Stimulated activated CD4-positive, alpha-beta T cell treated with anti-CD3 and anti-CD28 coated beads, TNF-alpha, amount 100 ng/mL, for 48 hours (primary cell): Measurements from ENCODE around the gene NOTCH1.
A peak's percentile ranks its signal among the peaks of the same experiment; 100 is the strongest.

Experiments used
- DNase-seq, 3 donors: peaks; one replicate each; pipeline ENCODE4 v3.0.0-alpha.2; 2020; ENCODE audit warnings: low read depth in 3 of 3

The NOTCH1 gene

GRCh38 chr9:136517012-136517743 is 28.7 kb downstream of the NOTCH1 start:
- DNase-seq = no peak

- DNase-seq = no peak
Measured at GRCh38 chr9:136516191-136516654, 29.6 kb downstream of the NOTCH1 start.

- no peak for DNase-seq
Measured at GRCh38 chr9:136515276-136515675, 30.6 kb downstream of the NOTCH1 start.

GRCh38 chr9:136514022-136514714 is 31.7 kb downstream of the NOTCH1 start:
- DNase-seq = no peak

- DNase-seq = no peak
Measured at GRCh38 chr9:136513191-136513590, 32.7 kb downstream of the NOTCH1 start.

GRCh38 chr9:136512651-136513071 is 33.2 kb downstream of the NOTCH1 start:
- peak in 1 of 3 donors; percentile 27 for DNase-seq

GRCh38 chr9:136511670-136512592 is 33.9 kb downstream of the NOTCH1 start:
- DNase-seq = no peak

- no peak for DNase-seq
Measured at GRCh38 chr9:136511144-136511669, 34.6 kb downstream of the NOTCH1 start.

- DNase-seq = no peak
Measured at GRCh38 chr9:136510561-136510960, 35.3 kb downstream of the NOTCH1 start.

GRCh38 chr9:136509549-136509948 is 36.3 kb downstream of the NOTCH1 start:
- DNase-seq = no peak

- no peak for DNase-seq
Measured at GRCh38 chr9:136508729-136509500, 36.9 kb downstream of the NOTCH1 start.

GRCh38 chr9:136507992-136508375 is 37.9 kb downstream of the NOTCH1 start:
- no peak for DNase-seq

- DNase-seq = no peak
Measured at GRCh38 chr9:136507221-136507991, 38.4 kb downstream of the NOTCH1 start.

- no peak for DNase-seq
Measured at GRCh38 chr9:136506425-136506824, 39.4 kb downstream of the NOTCH1 start.

GRCh38 chr9:136505406-136506403 is 40.1 kb downstream of the NOTCH1 start:
- no peak for DNase-seq

- DNase-seq = no peak
Measured at GRCh38 chr9:136504512-136505348, 41.1 kb downstream of the NOTCH1 start.

- no peak for DNase-seq
Measured at GRCh38 chr9:136502940-136503550, 42.8 kb downstream of the NOTCH1 start.

- DNase-seq = no peak
Measured at GRCh38 chr9:136502196-136502595, 43.7 kb downstream of the NOTCH1 start.
